Prostate gland (tissue), 2 donors: ENCODE data around the gene MPHOSPH9. TPM values are rescaled to one million over a fixed set of nuclear protein-coding genes. Genes with fewer than 3 reads are reported as not detected.

Experiments
- DNase-seq: peaks from one replicate; pipeline ENCODE4 v3.0.0-alpha.2; 2019; ENCODE audit warnings: low spot score
- H3K27ac ChIP-seq, 2 donors: fragments of 200-600 bp; sonication (generic); 2 replicates each; pipeline ENCODE4 v1.5.1; 2017 to 2019
- H3K27me3 ChIP-seq: fragments of 200-600 bp; sonication (generic); replicated peaks from 2 replicates; pipeline ENCODE4 v1.5.1; 2019; ENCODE audit not compliant: insufficient read depth
- H3K36me3 ChIP-seq, 2 donors: fragments of 200-600 bp; sonication (generic); 1 replicate in 1 of 2; 2 replicates in 1 of 2; pipeline versions ENCODE4 v1.5.1 to v1.8.1; 2017 to 2019
- H3K4me1 ChIP-seq: fragments of 200-600 bp; sonication (generic); replicated peaks from 2 replicates; pipeline ENCODE4 v1.5.1; 2019
- H3K4me3 ChIP-seq, 2 donors: fragments of 200-600 bp; sonication (generic); 2 replicates each; pipeline ENCODE4 v1.5.1; 2017 to 2019
- H3K9me3 ChIP-seq: fragments of 200-600 bp; sonication (generic); 2 replicates; pipeline ENCODE4 v1.5.1; 2017
- POLR2A ChIP-seq: fragments of 450-650 bp; IDR thresholded peaks from one replicate; pipeline ENCODE4 v1.6.1; 2016; ENCODE audit warnings: antibody characterized with exemption, mild to moderate bottlenecking
- POLR2AphosphoS5 ChIP-seq: sonication (generic); formaldehyde crosslinking; IDR thresholded peaks from one replicate; pipeline ENCODE4 v1.6.1; 2017; ENCODE audit warnings: antibody characterized with exemption
- WGBS: methylation state at CpG from one replicate; pipeline ENCODE4 v1.1.5; 2018; 5-methylcytosine and 5-hydroxymethylcytosine counted together
- intact Hi-C: fragments of 100-400 bp; cut with DNase I; formaldehyde crosslinking; loops from one replicate; pipeline ENCODE4 v1.14.2; 2022
- total RNA-seq, 2 donors: library from RNA; depleted of rRNA; stranded (reverse); fragments of >200 nt; gene quantifications; one replicate each; pipeline ENCODE4 v1.1.0, GENCODE V29; 2016
- TF ChIP-seq, protein P1 (sequence below), 4 experiments: fragments of 200-600 bp in 2 of 4; fragments of 450-650 bp in 2 of 4; sonication (generic) in 2 of 4; IDR thresholded peaks; 1 replicate in 3 of 4; 2 replicates in 1 of 4; pipeline ENCODE4 v1.5.1; 2016 to 2019; ENCODE audit warnings: antibody characterized with exemption in 4 of 4, mild to moderate bottlenecking in 2 of 4, moderate library complexity in 2 of 4

MPHOSPH9 gene
- total RNA-seq, 2 donors from 2014 or later, result 24.3 to 25.0 TPM

DNA sequence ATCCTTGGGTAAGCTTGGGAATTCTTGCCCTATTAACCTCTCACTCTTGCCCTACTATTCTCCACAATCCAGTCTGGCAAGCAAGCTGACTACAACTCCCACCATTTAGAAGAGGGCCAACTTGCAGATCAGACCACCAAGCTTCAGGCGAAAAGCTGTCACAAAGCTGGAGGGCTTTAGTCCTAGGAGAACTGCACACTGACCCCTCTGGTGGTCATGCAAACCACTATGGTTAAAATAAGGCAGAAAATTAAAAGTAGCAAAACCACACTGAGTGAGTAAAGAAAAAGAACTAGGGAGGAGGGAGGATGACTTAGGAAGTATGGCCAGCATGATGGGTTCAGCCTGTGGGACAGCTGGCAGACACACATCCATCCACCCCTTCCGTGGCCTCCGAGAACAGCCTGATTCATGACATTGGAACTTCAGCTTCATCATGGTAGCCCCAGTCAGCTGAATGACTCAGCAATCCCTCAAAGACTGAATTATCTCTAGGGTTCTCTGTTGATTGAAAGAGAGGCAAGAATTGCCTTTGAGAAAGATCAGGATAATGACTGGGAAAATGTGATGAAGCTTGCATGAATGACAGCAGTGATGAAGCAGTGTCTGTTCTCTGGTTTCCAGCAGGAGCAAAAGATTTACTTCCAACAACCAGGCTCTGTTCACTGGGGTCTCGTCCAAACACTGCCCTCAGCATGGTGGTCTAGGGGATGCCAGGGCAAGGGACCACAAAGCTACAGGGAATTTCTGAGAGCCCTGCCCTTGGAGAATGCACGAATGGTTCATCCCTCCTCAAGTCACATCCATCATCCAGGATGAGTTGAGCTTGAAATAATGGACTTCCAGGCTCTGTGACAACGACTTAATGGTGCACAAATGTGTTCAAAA is 106.4 kb downstream of the MPHOSPH9 start:
- no peak for DNase-seq
- H3K9me3 ChIP-seq, result no peaks in the 10 kb centered on the region
- H3K36me3 ChIP-seq, result no peaks in the 10 kb centered on the region
- TF ChIP-seq, protein P1, sequence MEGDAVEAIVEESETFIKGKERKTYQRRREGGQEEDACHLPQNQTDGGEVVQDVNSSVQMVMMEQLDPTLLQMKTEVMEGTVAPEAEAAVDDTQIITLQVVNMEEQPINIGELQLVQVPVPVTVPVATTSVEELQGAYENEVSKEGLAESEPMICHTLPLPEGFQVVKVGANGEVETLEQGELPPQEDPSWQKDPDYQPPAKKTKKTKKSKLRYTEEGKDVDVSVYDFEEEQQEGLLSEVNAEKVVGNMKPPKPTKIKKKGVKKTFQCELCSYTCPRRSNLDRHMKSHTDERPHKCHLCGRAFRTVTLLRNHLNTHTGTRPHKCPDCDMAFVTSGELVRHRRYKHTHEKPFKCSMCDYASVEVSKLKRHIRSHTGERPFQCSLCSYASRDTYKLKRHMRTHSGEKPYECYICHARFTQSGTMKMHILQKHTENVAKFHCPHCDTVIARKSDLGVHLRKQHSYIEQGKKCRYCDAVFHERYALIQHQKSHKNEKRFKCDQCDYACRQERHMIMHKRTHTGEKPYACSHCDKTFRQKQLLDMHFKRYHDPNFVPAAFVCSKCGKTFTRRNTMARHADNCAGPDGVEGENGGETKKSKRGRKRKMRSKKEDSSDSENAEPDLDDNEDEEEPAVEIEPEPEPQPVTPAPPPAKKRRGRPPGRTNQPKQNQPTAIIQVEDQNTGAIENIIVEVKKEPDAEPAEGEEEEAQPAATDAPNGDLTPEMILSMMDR (IDR thresholded peaks at IDR 0.05), result no peak
- no peak for TF ChIP-seq POLR2A
- TF ChIP-seq POLR2AphosphoS5, result no peak
- no peak overlapping the region for H3K4me3 ChIP-seq
- intact Hi-C loops, result no loop called here
- 71% methylated on average over 6 of the region's 6 CpGs for WGBS
- no peaks in the 10 kb centered on the region for H3K4me1 ChIP-seq
- no peaks in the 10 kb centered on the region for H3K27me3 ChIP-seq
- H3K27ac ChIP-seq, result no peak overlapping the region

DNA sequence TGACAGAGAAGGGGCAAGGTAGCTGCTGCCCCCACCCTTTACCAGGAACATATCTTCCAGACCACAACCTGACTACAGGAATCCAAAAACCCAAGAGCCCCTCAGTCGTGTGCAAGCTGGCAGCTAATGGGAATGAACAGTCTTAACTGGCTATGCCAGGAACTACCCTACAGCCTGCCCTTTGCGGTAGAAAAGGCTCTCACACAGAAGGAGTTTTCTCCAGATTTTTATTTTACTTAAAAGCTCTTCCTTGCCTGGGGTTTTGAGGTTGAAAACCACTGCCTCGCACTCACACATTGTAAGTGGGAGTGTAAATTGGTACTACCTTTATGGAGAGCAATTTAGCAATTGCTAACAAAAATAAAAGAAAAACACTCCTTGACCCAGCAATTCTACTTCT is 110.3 kb downstream of the MPHOSPH9 start:
- TF ChIP-seq POLR2A (no peak), POLR2AphosphoS5 (no peak)
- TF ChIP-seq, protein P1 (IDR thresholded peaks at IDR 0.05), result no peak
- Histone ChIP-seq H3K27me3 (no peaks in the 10 kb centered on the region), H3K27ac (no peak overlapping the region), H3K36me3 (no peaks in the 10 kb centered on the region), H3K4me1 (no peaks in the 10 kb centered on the region), H3K4me3 (no peak overlapping the region), H3K9me3 (no peaks in the 10 kb centered on the region)
- WGBS, result 92% methylated on average over 3 of the region's 3 CpGs
- intact Hi-C loops, result no loop called here
- no peak for DNase-seq

DNA sequence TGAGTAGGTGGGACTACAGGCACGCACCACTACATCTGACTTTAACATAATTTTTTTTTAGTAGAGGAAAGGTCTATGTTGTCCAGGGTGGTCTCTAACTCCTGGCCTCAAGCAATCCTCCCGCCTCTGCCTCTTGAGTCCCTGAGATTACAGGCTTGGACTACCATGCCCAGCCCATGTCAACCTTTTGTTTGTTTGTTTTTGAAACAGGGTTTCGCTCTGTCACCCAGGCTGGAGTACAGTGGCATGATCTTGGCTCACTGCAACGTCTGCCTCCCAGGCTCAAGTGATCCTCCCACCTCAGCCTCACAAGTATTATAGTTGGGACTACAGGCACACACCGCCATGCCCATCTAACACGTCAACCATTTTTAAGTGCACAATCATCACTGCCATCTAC is 111.3 kb downstream of the MPHOSPH9 start:
- Histone ChIP-seq H3K4me1 (no peaks in the 10 kb centered on the region), H3K27me3 (no peaks in the 10 kb centered on the region)
- TF ChIP-seq, protein P1 (IDR thresholded peaks at IDR 0.05), result no peak
- TF ChIP-seq POLR2AphosphoS5 (no peak), POLR2A (no peak)

DNA sequence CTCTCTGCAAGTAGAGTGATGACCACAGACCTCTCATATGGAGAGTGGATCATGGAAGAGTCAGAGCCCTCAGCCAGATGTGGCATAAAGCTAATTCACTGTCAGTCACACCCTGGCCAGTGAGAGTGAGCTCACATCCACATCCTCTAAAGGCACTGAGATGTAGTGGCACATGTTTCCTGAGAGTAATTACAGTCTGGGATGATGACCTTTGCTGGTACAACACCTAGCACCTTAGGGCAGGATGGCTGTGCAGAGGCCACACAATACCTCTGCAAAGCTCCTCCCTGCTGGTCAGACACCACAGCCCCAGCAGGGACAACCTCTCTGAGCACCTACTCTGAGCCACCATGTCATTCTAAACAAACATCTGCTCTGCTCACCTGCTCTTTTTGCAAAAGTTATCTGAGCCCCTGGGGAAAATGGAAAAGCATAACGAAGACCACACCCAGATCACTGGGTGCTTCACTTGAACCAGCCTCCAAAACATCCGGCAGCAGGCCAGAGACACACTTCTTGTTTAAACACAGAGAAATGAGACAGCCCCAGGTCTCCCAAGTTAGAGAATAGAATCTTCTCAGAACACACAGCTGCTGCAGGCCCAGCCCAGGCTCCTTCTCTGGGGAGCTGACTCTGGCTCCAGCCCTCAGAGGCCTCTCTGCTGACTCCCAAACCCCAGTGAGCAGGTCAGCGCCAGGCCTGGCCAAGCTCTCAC is 112.3 kb downstream of the MPHOSPH9 start:
- TF ChIP-seq POLR2AphosphoS5 (no peak), POLR2A (no peak)
- TF ChIP-seq, protein P1 (IDR thresholded peaks at IDR 0.05), result no peak
- intact Hi-C loops, result no loop called here
- Histone ChIP-seq H3K27me3 (no peaks in the 10 kb centered on the region), H3K27ac (no peak overlapping the region), H3K4me1 (no peaks in the 10 kb centered on the region), H3K4me3 (no peak overlapping the region), H3K9me3 (no peaks in the 10 kb centered on the region), H3K36me3 (no peaks in the 10 kb centered on the region)
- WGBS, result 55% methylated on average over 3 of the region's 3 CpGs
- no peak for DNase-seq

More for the DNA sequence above, 111.3 kb downstream of the MPHOSPH9 start:
- no peak for DNase-seq
- WGBS, result 84% methylated on average over 6 of the region's 6 CpGs
- intact Hi-C loops, result no loop called here
- no peak overlapping the region for H3K4me3 ChIP-seq
- H3K27ac ChIP-seq, result no peak overlapping the region
- no peaks in the 10 kb centered on the region for H3K36me3 ChIP-seq
- no peaks in the 10 kb centered on the region for H3K9me3 ChIP-seq
